CD4-positive, alpha-beta memory T cell (primary cell): ENCODE results near the gene SORCS2. TPM values are rescaled to one million over a fixed set of nuclear protein-coding genes. Genes with fewer than 3 reads are reported as not detected.

Experiments
- CTCF ChIA-PET: fragments of 350-600 bp; sonication (Branson Sonifier 250); formaldehyde crosslinking; loops from one replicate; lab custom pipeline; 2021; ENCODE audit warnings: inconsistent platforms; ENCODE audit not compliant: partially characterized antibody; lab: Charles Lee
- POLR2A ChIA-PET: fragments of 350-600 bp; sonication (Branson Sonifier 250); formaldehyde crosslinking; loops from one replicate; lab custom pipeline; 2021; ENCODE audit not compliant: partially characterized antibody; lab: Charles Lee
- DNase-seq, 5 donors: peaks; one replicate each; pipeline versions ENCODE4 v3.0.0 to v3.0.0-alpha.2; 2020 to 2022; ENCODE audit warnings: mixed read lengths in 1 of 5
- H3K27ac ChIP-seq: one replicate; pipeline ENCODE4 v1.7.0; 2013; ENCODE audit warnings: low read depth, low read length
- H3K27me3 ChIP-seq: 2 replicates; pipeline ENCODE4 v1.7.0; 2013; ENCODE audit warnings: mild to moderate bottlenecking, low read length, moderate library complexity; ENCODE audit not compliant: insufficient read depth
- H3K36me3 ChIP-seq: 2 replicates; pipeline ENCODE4 v1.7.0; 2013; ENCODE audit warnings: mild to moderate bottlenecking, low read length, moderate library complexity; ENCODE audit not compliant: insufficient read depth
- H3K4me1 ChIP-seq: 2 replicates; pipeline ENCODE4 v1.7.0; 2013; ENCODE audit warnings: mild to moderate bottlenecking, low read length, moderate library complexity; ENCODE audit not compliant: insufficient read depth
- H3K4me3 ChIP-seq, 2 donors: one replicate each; pipeline ENCODE4 v1.7.0; 2013; ENCODE audit warnings: low read length in 2 of 2, mild to moderate bottlenecking in 1 of 2
- H3K9me3 ChIP-seq, 2 donors: one replicate each; pipeline ENCODE4 v1.7.0; 2013; ENCODE audit warnings: low read length in 2 of 2, control low read depth in 1 of 2; ENCODE audit not compliant: control insufficient read depth in 1 of 2
- H3K27ac Mint-ChIP-seq, 7 donors: one replicate each; pipeline ENCODE4 v1.8.0; 2020 to 2021; ENCODE audit warnings: mixed read lengths in 7 of 7, mild to moderate bottlenecking in 6 of 7, inconsistent platforms in 3 of 7, moderate library complexity in 3 of 7
- H3K27me3 Mint-ChIP-seq, 2 donors: one replicate each; pipeline ENCODE4 v1.8.0; 2020 to 2021; ENCODE audit warnings: mixed read lengths in 2 of 2
- H3K36me3 Mint-ChIP-seq, 2 donors: one replicate each; pipeline ENCODE4 v1.8.0; 2020 to 2021; ENCODE audit warnings: mixed read lengths in 2 of 2, inconsistent platforms in 1 of 2, mild to moderate bottlenecking in 1 of 2
- H3K4me1 Mint-ChIP-seq, 4 donors: one replicate each; pipeline ENCODE4 v1.8.0; 2020 to 2021; ENCODE audit warnings: mixed read lengths in 4 of 4, mild to moderate bottlenecking in 1 of 4
- H3K4me3 Mint-ChIP-seq, 8 donors: one replicate each; pipeline ENCODE4 v1.8.0; 2020 to 2021; ENCODE audit warnings: mixed read lengths in 8 of 8, mild to moderate bottlenecking in 7 of 8, moderate library complexity in 6 of 8, inconsistent platforms in 3 of 8
- H3K9me3 Mint-ChIP-seq, 8 donors: one replicate each; pipeline ENCODE4 v1.8.0; 2020 to 2021; ENCODE audit warnings: mixed read lengths in 8 of 8, mild to moderate bottlenecking in 5 of 8, inconsistent platforms in 3 of 8, moderate library complexity in 1 of 8
- intact Hi-C: fragments of 100-400 bp; cut with micrococcal nuclease; formaldehyde crosslinking; loops from one replicate; pipeline ENCODE4 v1.15.1; 2023
- polyA plus RNA-seq, 2 donors: library from polyadenylated mRNA; unstranded; fragments of 300-500 nt; fragmentation: Illumina TruSeq; gene quantifications; one replicate each; pipeline ENCODE4 v1.2.3, GENCODE V29; 2021
- total RNA-seq, 2 experiments: library from RNA; stranded (reverse); gene quantifications; one replicate each; pipeline ENCODE4 v1.2.3, GENCODE V29; 2021

Gene SORCS2
- total and polyA plus RNA-seq, 4 experiments from 2014 or later, result not detected

DNA sequence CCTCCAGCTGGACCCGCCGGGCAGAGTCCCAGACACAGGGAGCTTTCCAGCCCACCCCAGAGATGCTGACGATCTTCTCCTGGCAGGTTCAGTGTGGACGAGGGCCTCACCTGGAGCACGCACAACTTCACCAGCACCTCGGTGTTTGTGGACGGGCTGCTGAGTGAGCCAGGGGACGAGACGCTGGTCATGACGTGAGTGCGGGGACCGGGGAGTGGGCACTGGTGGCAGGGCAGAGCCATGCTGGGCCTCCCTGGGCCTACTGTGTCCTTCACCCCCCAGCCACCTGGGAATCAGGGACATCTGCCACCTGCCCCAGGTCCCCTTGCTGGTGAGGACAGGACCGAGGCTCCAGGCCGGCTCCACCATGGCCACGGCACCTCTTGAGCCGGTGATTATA is 511.8 kb downstream of the SORCS2 start:
- Histone ChIP-seq H3K27ac (no peak overlapping the region), H3K4me1 (no peaks in the 10 kb centered on the region), H3K36me3 (no peaks in the 10 kb centered on the region), H3K27me3 (no peaks in the 10 kb centered on the region), H3K4me3 (no peak overlapping the region), H3K9me3 (no peaks in the 10 kb centered on the region)
- CTCF ChIA-PET, result no interaction called here
- intact Hi-C loops, result no loop called here
- POLR2A ChIA-PET, result no interaction called here
- Mint-ChIP-seq H3K27ac (no peak overlapping the region), H3K9me3 (peaks cover 0 to 3% (median 0%) of the 10 kb centered on the region in 8 donors), H3K27me3 (peaks cover 1 to 2% of the 10 kb centered on the region in 2 donors), H3K36me3 (no peaks in the 10 kb centered on the region), H3K4me3 (no peak overlapping the region), H3K4me1 (no peaks in the 10 kb centered on the region)
- DNase-seq, result no peak

DNA sequence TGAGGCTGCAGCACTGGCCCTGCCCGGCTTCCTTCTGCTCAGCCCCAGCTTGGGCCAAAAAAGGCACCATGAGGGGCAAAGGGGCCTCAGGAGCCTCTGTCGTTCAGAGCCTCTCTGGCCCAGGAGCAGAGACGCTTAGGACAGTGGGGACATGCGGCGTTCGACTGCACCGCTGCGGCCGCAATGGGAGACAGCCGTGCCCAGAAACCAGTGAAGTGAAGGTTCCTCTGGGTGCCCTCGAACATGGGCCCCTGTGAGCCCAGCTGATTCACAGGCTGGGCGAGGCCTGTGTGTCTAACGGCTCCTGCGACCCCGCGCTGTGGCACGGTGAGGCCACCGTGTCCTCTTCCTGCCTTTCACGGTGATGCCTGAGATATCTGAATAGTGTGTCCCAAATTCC is 512.3 kb downstream of the SORCS2 start:
- Mint-ChIP-seq H3K36me3 (no peaks in the 10 kb centered on the region), H3K9me3 (peaks cover 0 to 3% (median 0%) of the 10 kb centered on the region in 8 donors), H3K27me3 (peaks cover under 1% of the 10 kb centered on the region in 2 donors), H3K4me3 (no peak overlapping the region), H3K27ac (no peak overlapping the region), H3K4me1 (no peaks in the 10 kb centered on the region)
- ChIA-PET CTCF (interaction anchor here (1.3 kb wide), 1 partner anchor 15 kb away, joined by 3 read pairs; no protein-coding TSS in a partner anchor), POLR2A (no interaction called here)
- Histone ChIP-seq H3K4me1 (no peaks in the 10 kb centered on the region), H3K27me3 (no peaks in the 10 kb centered on the region), H3K36me3 (no peaks in the 10 kb centered on the region), H3K4me3 (no peak overlapping the region), H3K27ac (no peak overlapping the region), H3K9me3 (no peaks in the 10 kb centered on the region)
- intact Hi-C loops, result no loop called here
- no peak for DNase-seq

GRCh38 chr4:7705062-7705461 is 512.7 kb downstream of the SORCS2 start:
- Mint-ChIP-seq H3K4me3 (no peak overlapping the region), H3K9me3 (peaks cover 0 to 3% (median 0%) of the 10 kb centered on the region in 8 donors), H3K4me1 (no peaks in the 10 kb centered on the region), H3K36me3 (no peaks in the 10 kb centered on the region), H3K27me3 (no peaks in the 10 kb centered on the region), H3K27ac (no peak overlapping the region)
- Histone ChIP-seq H3K27me3 (no peaks in the 10 kb centered on the region), H3K4me3 (no peak overlapping the region), H3K9me3 (no peaks in the 10 kb centered on the region), H3K36me3 (no peaks in the 10 kb centered on the region), H3K4me1 (no peaks in the 10 kb centered on the region), H3K27ac (no peak overlapping the region)
- DNase-seq, result no peak
- intact Hi-C loops, result no loop called here
- ChIA-PET CTCF (interaction anchor here (1.3 kb wide), 1 partner anchor 15 kb away, joined by 3 read pairs; no protein-coding TSS in a partner anchor), POLR2A (no interaction called here)

- no peaks in the 10 kb centered on the region for H3K4me1 ChIP-seq
- H3K27ac Mint-ChIP-seq, result no peak overlapping the region
- no peaks in the 10 kb centered on the region for H3K9me3 ChIP-seq
- no peaks in the 10 kb centered on the region for H3K4me1 Mint-ChIP-seq
- no peaks in the 10 kb centered on the region for H3K36me3 ChIP-seq
- ChIA-PET CTCF (interaction anchor here (1.3 kb wide), 1 partner anchor 14 kb away, joined by 3 read pairs; no protein-coding TSS in a partner anchor), POLR2A (no interaction called here)
- H3K27ac ChIP-seq, result no peak overlapping the region
- H3K9me3 Mint-ChIP-seq, result peaks cover 0 to 3% (median 0%) of the 10 kb centered on the region in 8 donors
- intact Hi-C loops, result no loop called here
- no peak for DNase-seq
- no peaks in the 10 kb centered on the region for H3K27me3 Mint-ChIP-seq
- H3K4me3 Mint-ChIP-seq, result no peak overlapping the region
- no peaks in the 10 kb centered on the region for H3K27me3 ChIP-seq
- no peak overlapping the region for H3K4me3 ChIP-seq
- H3K36me3 Mint-ChIP-seq, result no peaks in the 10 kb centered on the region
These were observed 513.3 kb downstream of the SORCS2 start for GRCh38 chr4:7705593-7705992.

GRCh38 chr4:7708238-7708637 is 515.9 kb downstream of the SORCS2 start:
- H3K27ac ChIP-seq, result no peak overlapping the region
- H3K27me3 ChIP-seq, result no peaks in the 10 kb centered on the region
- Mint-ChIP-seq H3K4me3 (no peak overlapping the region), H3K27me3 (no peaks in the 10 kb centered on the region), H3K36me3 (no peaks in the 10 kb centered on the region), H3K4me1 (no peaks in the 10 kb centered on the region), H3K9me3 (peaks cover 0 to 1% (median 0%) of the 10 kb centered on the region in 8 donors), H3K27ac (no peak overlapping the region)
- no peak for DNase-seq
- POLR2A ChIA-PET, result no interaction called here
- CTCF ChIA-PET, result no interaction called here
- no peaks in the 10 kb centered on the region for H3K36me3 ChIP-seq
- no peaks in the 10 kb centered on the region for H3K9me3 ChIP-seq
- no peak overlapping the region for H3K4me3 ChIP-seq
- H3K4me1 ChIP-seq, result no peaks in the 10 kb centered on the region
- intact Hi-C loops, result no loop called here

DNA sequence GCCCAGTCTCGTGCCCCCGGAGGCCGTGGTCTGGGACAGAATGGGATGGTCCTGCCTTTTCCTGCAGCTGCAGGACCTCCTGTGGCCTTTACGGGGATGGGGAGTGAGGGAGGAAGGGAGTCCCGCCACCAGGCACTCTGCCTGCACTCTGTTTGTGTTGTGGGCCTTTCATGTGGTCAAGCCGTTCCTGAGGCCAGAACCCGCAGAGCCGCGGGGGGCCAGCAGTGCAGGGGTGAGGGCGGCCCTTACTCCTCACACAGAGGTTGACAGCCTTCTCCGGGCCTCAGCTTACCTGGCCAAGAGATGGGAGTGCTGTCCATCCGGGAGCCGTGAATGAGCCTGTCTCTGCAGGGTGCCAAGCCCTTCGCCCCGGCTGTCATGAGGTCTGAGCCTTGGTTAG is 516.6 kb downstream of the SORCS2 start:
- H3K4me1 Mint-ChIP-seq, result no peaks in the 10 kb centered on the region
- H3K4me1 ChIP-seq, result no peaks in the 10 kb centered on the region
- ChIA-PET POLR2A (no interaction called here), CTCF (no interaction called here)
- H3K9me3 Mint-ChIP-seq, result peaks cover 0 to 2% (median 0%) of the 10 kb centered on the region in 8 donors
- H3K4me3 ChIP-seq, result no peak overlapping the region
- no peak overlapping the region for H3K27ac Mint-ChIP-seq
- H3K36me3 ChIP-seq, result no peaks in the 10 kb centered on the region
- no peak overlapping the region for H3K4me3 Mint-ChIP-seq
- DNase-seq, result no peak
- H3K27ac ChIP-seq, result no peak overlapping the region
- no peaks in the 10 kb centered on the region for H3K9me3 ChIP-seq
- H3K36me3 Mint-ChIP-seq, result no peaks in the 10 kb centered on the region
- intact Hi-C loops, result no loop called here
- no peaks in the 10 kb centered on the region for H3K27me3 ChIP-seq
- H3K27me3 Mint-ChIP-seq, result no peaks in the 10 kb centered on the region

DNA sequence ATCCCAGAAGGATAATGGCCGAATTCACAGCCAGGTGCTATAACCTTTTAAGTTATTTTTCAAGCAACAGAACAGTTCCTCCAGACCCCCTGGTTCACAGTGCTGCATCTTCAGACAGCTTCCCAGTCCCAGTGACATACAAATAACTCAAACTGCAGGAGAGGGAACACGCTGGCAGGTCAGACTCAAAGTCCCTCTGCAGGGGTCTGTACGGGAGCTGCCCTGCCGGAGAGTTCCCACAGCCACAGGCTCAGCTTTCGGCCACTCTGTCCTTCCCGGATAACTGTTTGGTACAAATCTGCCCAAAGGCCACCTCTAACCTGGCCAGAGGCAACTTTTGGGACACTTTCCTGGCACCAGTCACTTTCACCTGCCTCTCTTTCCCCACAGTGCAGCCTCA is 517.1 kb downstream of the SORCS2 start:
- Mint-ChIP-seq H3K4me1 (no peaks in the 10 kb centered on the region), H3K27ac (no peak overlapping the region), H3K4me3 (no peak overlapping the region), H3K9me3 (peaks cover 0 to 2% (median 0%) of the 10 kb centered on the region in 8 donors), H3K27me3 (no peaks in the 10 kb centered on the region), H3K36me3 (no peaks in the 10 kb centered on the region)
- Histone ChIP-seq H3K4me3 (no peak overlapping the region), H3K27ac (no peak overlapping the region), H3K27me3 (no peaks in the 10 kb centered on the region), H3K4me1 (no peaks in the 10 kb centered on the region), H3K36me3 (no peaks in the 10 kb centered on the region), H3K9me3 (no peaks in the 10 kb centered on the region)
- ChIA-PET POLR2A (no interaction called here), CTCF (no interaction called here)
- DNase-seq, result no peak
- intact Hi-C loops, result no loop called here

- Mint-ChIP-seq H3K4me1 (no peaks in the 10 kb centered on the region), H3K9me3 (peaks cover 0 to 6% (median 0%) of the 10 kb centered on the region in 8 donors), H3K27me3 (no peaks in the 10 kb centered on the region), H3K4me3 (no peak overlapping the region), H3K36me3 (no peaks in the 10 kb centered on the region), H3K27ac (no peak overlapping the region)
- no peaks in the 10 kb centered on the region for H3K4me1 ChIP-seq
- no peaks in the 10 kb centered on the region for H3K27me3 ChIP-seq
- no peak overlapping the region for H3K27ac ChIP-seq
- no peaks in the 10 kb centered on the region for H3K36me3 ChIP-seq
- ChIA-PET POLR2A (no interaction called here), CTCF (no interaction called here)
- DNase-seq, result no peak
- H3K4me3 ChIP-seq, result no peak overlapping the region
- intact Hi-C loops, result no loop called here
- no peaks in the 10 kb centered on the region for H3K9me3 ChIP-seq
These were observed 517.8 kb downstream of the SORCS2 start for GRCh38 chr4:7710126-7710525.
